IMR-90 (cell line): ENCODE measurements around the gene NCS1. TPM values are rescaled to one million over a fixed set of nuclear protein-coding genes. Genes with fewer than 3 reads are reported as not detected.

Experiments used
- ATAC-seq: fragments of 200-7000 bp; cut with Tn5 transposase; 2 replicates; pipeline ENCODE4 v1.9.1; 2020; ENCODE audit warnings: low read depth, mild to moderate bottlenecking, moderate library complexity
- BruUV-seq: library from RNA; stranded (reverse); fragments of 400-500 nt; replicated peaks from 2 replicates; lab custom pipeline; 2021; lab: Mats Ljungman, UMichigan
- CTCF ChIA-PET: fragments of 300-600 bp; formaldehyde crosslinking; extraction: SDS; loops from one replicate; lab custom pipeline; 2021; ENCODE audit warnings: antibody characterized with exemption; lab: Yijun Ruan, JAX
- POLR2A ChIA-PET: fragments of 300-600 bp; sonication (Branson Sonifier 250); formaldehyde crosslinking; loops from one replicate; lab custom pipeline; 2022; ENCODE audit warnings: antibody characterized with exemption; ENCODE audit not compliant: unreplicated experiment; lab: Charles Lee
- DNase-seq: peaks from one replicate; pipeline ENCODE4 v3.0.0; 2013
- H2AFZ ChIP-seq: replicated peaks from 2 replicates; pipeline ENCODE3; 2013; ENCODE audit warnings: low read length, mild to moderate bottlenecking; ENCODE audit not compliant: poor library complexity
- H2AK5ac ChIP-seq: 2 replicates; pipeline ENCODE4 v1.6.1; 2013; ENCODE audit warnings: low read depth, low read length, inconsistent platforms
- H2AK9ac ChIP-seq: replicated peaks from 2 replicates; pipeline ENCODE3; 2013; ENCODE audit warnings: mild to moderate bottlenecking, low read depth, low read length, moderate library complexity; ENCODE audit not compliant: poor library complexity
- H2BK120ac ChIP-seq: 2 replicates; pipeline ENCODE4 v1.6.1; 2013; ENCODE audit warnings: low read depth, low read length, inconsistent platforms
- H2BK15ac ChIP-seq: 3 replicates; pipeline ENCODE4 v1.6.1; 2013; ENCODE audit warnings: low read depth, low read length, inconsistent platforms
- H2BK20ac ChIP-seq: 2 replicates; pipeline ENCODE4 v1.6.1; 2013; ENCODE audit warnings: low read depth, mild to moderate bottlenecking, inconsistent platforms, low read length, moderate library complexity
- H2BK5ac ChIP-seq: 2 replicates; pipeline ENCODE4 v1.6.1; 2013; ENCODE audit warnings: mild to moderate bottlenecking, low read depth, low read length, inconsistent platforms; ENCODE audit not compliant: poor library complexity, severe bottlenecking
- H3K14ac ChIP-seq: replicated peaks from 2 replicates; pipeline ENCODE4 v1.6.1; 2013; ENCODE audit warnings: low read depth, low read length, inconsistent platforms
- H3K18ac ChIP-seq: 2 replicates; pipeline ENCODE4 v1.6.1; 2013; ENCODE audit warnings: low read depth, low read length, control low read depth
- H3K23ac ChIP-seq: 2 replicates; pipeline ENCODE4 v1.6.1; 2013; ENCODE audit warnings: low read depth, low read length, inconsistent platforms
- H3K27ac ChIP-seq: 2 replicates; pipeline ENCODE4 v1.5.1; 2013; ENCODE audit warnings: mild to moderate bottlenecking, control low read depth, low read length; ENCODE audit not compliant: insufficient read depth
- H3K27me3 ChIP-seq: 2 replicates; pipeline ENCODE4 v1.6.1; 2013; ENCODE audit warnings: low read length; ENCODE audit not compliant: control insufficient read depth, insufficient read depth
- H3K36me3 ChIP-seq: 2 replicates; pipeline ENCODE4 v1.6.1; 2013; ENCODE audit warnings: low read length, mixed read lengths; ENCODE audit not compliant: control insufficient read depth, insufficient read depth
- H3K4ac ChIP-seq: 2 replicates; pipeline ENCODE4 v1.6.1; 2013; ENCODE audit warnings: low read depth, low read length, inconsistent platforms
- H3K4me1 ChIP-seq: 2 replicates; pipeline ENCODE4 v1.6.1; 2013; ENCODE audit warnings: low read length, mixed read lengths; ENCODE audit not compliant: control insufficient read depth, insufficient read depth
- H3K4me2 ChIP-seq: 2 replicates; pipeline ENCODE4 v1.6.1; 2013; ENCODE audit warnings: low read depth, mild to moderate bottlenecking, control low read depth, low read length, moderate library complexity
- H3K4me3 ChIP-seq: 2 replicates; pipeline ENCODE4 v1.5.1; 2013; ENCODE audit warnings: low read depth, mild to moderate bottlenecking, control low read depth, low read length, moderate library complexity; ENCODE audit not compliant: insufficient read depth
- H3K56ac ChIP-seq: 2 replicates; pipeline ENCODE4 v1.6.1; 2013; ENCODE audit warnings: low read length, inconsistent platforms; ENCODE audit not compliant: insufficient read depth; ENCODE audit errors: extremely low read depth
- H3K79me1 ChIP-seq, 2 experiments: 2 replicates each; pipeline ENCODE4 v1.6.1; 2013; ENCODE audit warnings: low read length in 2 of 2, inconsistent platforms in 1 of 2, low read depth in 1 of 2
- H3K9ac ChIP-seq: 2 replicates; pipeline ENCODE4 v1.6.1; 2013; ENCODE audit warnings: low read depth, low read length, control low read depth
- H3K9me1 ChIP-seq: 2 replicates; pipeline ENCODE4 v1.6.1; 2013; ENCODE audit warnings: low read length, inconsistent platforms; ENCODE audit not compliant: insufficient read depth
- H3K9me3 ChIP-seq: 2 replicates; pipeline ENCODE4 v1.6.1; 2013; ENCODE audit warnings: low read length; ENCODE audit not compliant: control insufficient read depth, insufficient read depth
- H4K20me1 ChIP-seq: 2 replicates; pipeline ENCODE4 v1.6.1; 2013; ENCODE audit warnings: low read length, inconsistent platforms; ENCODE audit not compliant: insufficient read depth
- H4K5ac ChIP-seq: 2 replicates; pipeline ENCODE4 v1.6.1; 2013; ENCODE audit warnings: mild to moderate bottlenecking, low read depth, low read length, control low read depth
- H4K8ac ChIP-seq, 2 experiments: 2 replicates each; pipeline ENCODE4 v1.6.1; 2013; ENCODE audit warnings: low read depth in 2 of 2, low read length in 2 of 2, control low read depth in 1 of 2, inconsistent platforms in 1 of 2
- H4K91ac ChIP-seq: 2 replicates; pipeline ENCODE4 v1.6.1; 2013; ENCODE audit warnings: low read depth, low read length, inconsistent platforms; ENCODE audit not compliant: insufficient read depth
- BHLHE40 ChIP-seq: fragments of 150-350 bp; IDR thresholded peaks from 2 replicates; pipeline ENCODE4 v1.6.1; 2016; ENCODE audit warnings: mild to moderate bottlenecking, low read depth, low read length
- CEBPB ChIP-seq: IDR thresholded peaks from 2 replicates; pipeline ENCODE4 v1.6.1; 2012; ENCODE audit warnings: low read depth, low read length, improper control_type of control experiment
- CHD1 ChIP-seq: IDR thresholded peaks from 2 replicates; pipeline ENCODE4 v1.6.1; 2012; ENCODE audit warnings: low read depth, low read length, improper control_type of control experiment
- CTCF ChIP-seq: conservative IDR thresholded peaks from 2 replicates; pipeline ENCODE4 v1.5.1; 2012; ENCODE audit warnings: mild to moderate bottlenecking, low read depth, low read length, improper control_type of control experiment
- ELK1 ChIP-seq: fragments of 150-350 bp; IDR thresholded peaks from 2 replicates; pipeline ENCODE4 v1.6.1; 2016; ENCODE audit warnings: low read depth, mild to moderate bottlenecking, low read length, moderate library complexity, borderline replicate concordance
- FOS ChIP-seq: fragments of 150-350 bp; IDR thresholded peaks from 2 replicates; pipeline ENCODE4 v1.6.1; 2016; ENCODE audit warnings: low read depth, low read length
- MAFK ChIP-seq: IDR thresholded peaks from 2 replicates; pipeline ENCODE4 v1.6.1; 2012; ENCODE audit warnings: low read depth, low read length, improper control_type of control experiment
- MAZ ChIP-seq: IDR thresholded peaks from 2 replicates; pipeline ENCODE4 v1.6.1; 2012; ENCODE audit warnings: low read depth, mild to moderate bottlenecking, low read length, improper control_type of control experiment, moderate library complexity, borderline replicate concordance
- MXI1 ChIP-seq: IDR thresholded peaks from 2 replicates; pipeline ENCODE4 v1.6.1; 2012; ENCODE audit warnings: low read depth, mild to moderate bottlenecking, low read length, moderate library complexity, borderline replicate concordance
- NFE2L2 ChIP-seq: fragments of 150-350 bp; IDR thresholded peaks from 2 replicates; pipeline ENCODE4 v1.6.1; 2016; ENCODE audit warnings: low read depth, mild to moderate bottlenecking, low read length
- RAD21 ChIP-seq: IDR thresholded peaks from 2 replicates; pipeline ENCODE4 v1.6.1; 2012; ENCODE audit warnings: low read length, improper control_type of control experiment
- RCOR1 ChIP-seq: IDR thresholded peaks from 2 replicates; pipeline ENCODE4 v1.6.1; 2012; ENCODE audit warnings: mild to moderate bottlenecking, low read length, improper control_type of control experiment; ENCODE audit not compliant: insufficient replicate concordance
- RFX5 ChIP-seq: IDR thresholded peaks from 2 replicates; pipeline ENCODE4 v1.8.0; 2012; ENCODE audit warnings: low read depth, mild to moderate bottlenecking, low read length, moderate library complexity
- SMC3 ChIP-seq: fragments of 150-350 bp; IDR thresholded peaks from 2 replicates; pipeline ENCODE4 v1.6.1; 2016; ENCODE audit warnings: low read depth, mild to moderate bottlenecking, antibody characterized with exemption, low read length, moderate library complexity
- WGBS, 2 experiments: methylation state at CpG; one replicate each; pipeline versions ENCODE4 v1.1.5 to v1.1.7; 2013; ENCODE audit warnings: missing lambda C conversion rate in 2 of 2; ENCODE audit not compliant: insufficient read length in 1 of 2; ENCODE audit errors: extremely low coverage in 2 of 2; 5-methylcytosine and 5-hydroxymethylcytosine counted together
- dilution Hi-C: fragments of 300-500 bp; cut with HindIII; formaldehyde crosslinking; loops from one replicate; pipeline ENCODE4 v1.14.3; 2018; ENCODE audit warnings: low sequenced_read_pairs; ENCODE audit not compliant: unreplicated experiment
- in situ Hi-C: fragments of 300-500 bp; cut with MboI; formaldehyde crosslinking; loops from 3 replicates; pipeline ENCODE4 v1.14.3; 2019; ENCODE audit warnings: low sequenced_read_pairs, inconsistent platforms, mixed read lengths
- intact Hi-C: fragments of 100-400 bp; cut with micrococcal nuclease; formaldehyde crosslinking; loops from 2 replicates; pipeline ENCODE4 v1.10.0; 2022
- polyA plus RNA-seq, 3 experiments: library from polyadenylated mRNA; depleted of rRNA; stranded (reverse); fragments of >200 nt; gene quantifications; 2 replicates each; pipeline ENCODE4 v1.2.3, GENCODE V29; 2012; ENCODE audit warnings: low replicate concordance in 1 of 3
- total RNA-seq: library from RNA; depleted of rRNA; stranded (reverse); fragments of >200 nt; gene quantifications from 2 replicates; pipeline ENCODE4 v1.2.3, GENCODE V29; 2012

The NCS1 gene
- total and polyA plus RNA-seq, 2 of the 4 experiments (the other 2 are of a cell fraction) = 41.0 to 60.5 TPM

GRCh38 chr9:130177898-130178805 lies 5.9 kb downstream of the NCS1 start:
- Histone ChIP-seq H3K56ac (no peak overlapping the region), H3K9me3 (no peaks in the 10 kb centered on the region), H2BK15ac (no peak overlapping the region), H3K4me1 (peaks cover 17% of the 10 kb centered on the region), H3K36me3 (peaks cover 14% of the 10 kb centered on the region), H2AFZ (no peak overlapping the region), H3K9me1 (peaks cover 32% of the 10 kb centered on the region), H3K4me3 (no peak overlapping the region), H4K91ac (no peak overlapping the region), H3K14ac (no peak overlapping the region), H4K5ac (no peak overlapping the region), H4K8ac (no peak overlapping the region), H2BK120ac (no peak overlapping the region), H3K79me1 (peaks cover 29 to 86% of the 10 kb centered on the region in 2 experiments), H2AK5ac (no peak overlapping the region), H3K4ac (no peak overlapping the region), H3K27me3 (no peaks in the 10 kb centered on the region), H3K4me2 (no peak overlapping the region), H3K9ac (no peak overlapping the region), H3K23ac (no peak overlapping the region), H2BK5ac (no peak overlapping the region), H2BK20ac (no peak overlapping the region), H4K20me1 (peaks cover 74% of the 10 kb centered on the region), H3K18ac (no peak overlapping the region), H3K27ac (no peak overlapping the region), H2AK9ac (peak overlapping the region; percentile 76)
- in situ Hi-C loops (no loop called here), intact Hi-C loops (no loop called here), dilution Hi-C loops (no loop called here)
- WGBS, 2 experiments = 17% methylated on average over 1 of the region's 20 CpGs; no CpG with 5 or more reads in 1 of the 2 experiments
- ATAC-seq (no peak), DNase-seq (no peak)
- no TSS peak for BruUV-seq
- ChIA-PET CTCF (no interaction called here), POLR2A (no interaction called here)
- TF ChIP-seq FOS (no peak), ELK1 (no peak), BHLHE40 (no peak), RAD21 (no peak), NFE2L2 (no peak), MXI1 (no peak), CTCF (no peak), MAFK (no peak), MAZ (no peak), RFX5 (no peak), RCOR1 (no peak), CHD1 (no peak), SMC3 (no peak), CEBPB (no peak)
